Measurements from ENCODE around the gene LAMC1. TPM values are rescaled to one million over a fixed set of nuclear protein-coding genes. Genes with fewer than 3 reads are reported as not detected.

LAMC1 gene
- total RNA-seq, 1 experiment from 2014 or later = 61.2 TPM

DNA sequence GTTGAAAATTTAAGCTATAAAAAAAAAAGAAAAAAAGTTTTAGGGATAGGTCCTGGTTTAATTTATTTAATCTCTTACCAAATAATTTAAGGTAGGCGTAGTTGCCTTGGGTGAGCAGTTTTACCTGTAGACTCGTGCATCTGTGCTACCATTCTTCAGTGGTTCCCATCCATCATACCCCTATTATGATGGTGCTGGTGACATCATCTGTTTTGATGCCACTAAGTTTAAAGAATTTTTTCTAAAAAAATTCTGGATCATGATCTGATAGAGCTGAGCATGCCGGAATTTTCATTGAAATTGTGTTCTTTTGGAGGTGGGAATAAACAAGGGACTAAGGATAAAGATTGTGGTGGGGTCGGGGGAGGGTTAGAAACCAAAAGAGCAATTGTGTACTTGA is 15.7 kb downstream of the LAMC1 start:
- DNase-seq (ENCODE audit: low read depth, low spot score) (no peak), ATAC-seq (no peak)
- peaks cover 84% of the 10 kb centered on the region for H3K79me2 ChIP-seq (ENCODE audit: insufficient read depth, low read length)
- no peak overlapping the region for H3K27ac ChIP-seq (ENCODE audit: low read depth, low read length)
- no peaks in the 10 kb centered on the region for H3K27me3 ChIP-seq (ENCODE audit: insufficient read depth, low read length)
- no peak overlapping the region for H3K4me2 ChIP-seq (ENCODE audit: low read length)
- intact Hi-C loops (cut with micrococcal nuclease) = loop anchor here (2.0 kb wide), 1 partner anchor 20 kb away; no protein-coding TSS in a partner anchor
- POLR2A ChIA-PET = interaction anchor here (1.7 kb wide), 1 partner anchor 11 kb away, joined by 4 read pairs; no protein-coding TSS in a partner anchor
- no peaks in the 10 kb centered on the region for H3K9me3 ChIP-seq (ENCODE audit: control insufficient read depth in 1 of 2, insufficient read depth in 1 of 2, low read depth in 1 of 2, low read length in 2 of 2)
- CTCF ChIA-PET = no interaction called here
- BruUV-seq (replicated peaks) = no TSS peak
- no peaks in the 10 kb centered on the region for H3K9me2 ChIP-seq (ENCODE audit: insufficient read depth)
- RAD21 ChIA-PET (ENCODE audit: low non-redundant PET in 1 of 2, low total read pairs in 2 of 2, uncharacterized antibody in 2 of 2, unreplicated experiment in 2 of 2) = no interaction called here
- TF ChIP-seq TCF7L2 (IDR thresholded peaks at IDR 0.05; ENCODE audit: borderline replicate concordance, extremely low read depth, insufficient read depth, insufficient read length) (no peak), EGR1 (IDR thresholded peaks at IDR 0.05; ENCODE audit: low read depth) (no peak), SP1 (IDR thresholded peaks at IDR 0.05; ENCODE audit: low read depth) (no peak)
- no peak overlapping the region for H3K9ac ChIP-seq (ENCODE audit: low read length)
- no peak overlapping the region for H2AFZ ChIP-seq (ENCODE audit: low read depth, low read length, poor library complexity, severe bottlenecking)
- H3K4me3 ChIP-seq (replicated peaks in 1 of 2; ENCODE audit: low read depth in 1 of 2, low read length in 2 of 2) = no peak overlapping the region
- no peaks in the 10 kb centered on the region for H3K36me3 ChIP-seq (ENCODE audit: control insufficient read depth in 1 of 2, insufficient read depth in 2 of 2, low read length in 2 of 2)
- peaks cover 0 to 22% of the 10 kb centered on the region in 2 experiments; a peak in 3 of 4 replicates for H3K4me1 ChIP-seq (ENCODE audit: control insufficient read depth in 1 of 2, insufficient read depth in 2 of 2, low read length in 2 of 2)
- no peaks in the 10 kb centered on the region for H4K20me1 ChIP-seq (ENCODE audit: insufficient read depth)

DNA sequence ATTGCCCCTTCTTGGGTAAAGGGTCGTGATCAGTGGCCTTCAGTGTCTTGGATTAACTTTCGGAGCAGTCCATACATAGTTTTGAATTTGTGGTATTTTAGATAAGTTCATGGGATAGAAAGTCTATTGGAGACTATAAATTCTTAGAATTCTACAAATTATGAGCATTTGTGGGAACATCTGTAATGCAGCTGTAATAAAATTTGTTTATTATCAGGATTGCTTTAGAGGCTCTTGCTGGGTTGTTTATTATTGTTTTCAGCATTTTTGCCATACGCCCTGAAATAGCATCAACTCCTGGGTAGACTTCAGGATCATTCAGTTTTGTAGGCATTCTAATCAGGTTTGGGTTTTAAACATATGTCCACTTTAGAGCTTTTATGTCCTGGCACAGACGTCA is 16.1 kb downstream of the LAMC1 start:
- no peak overlapping the region for H3K9ac ChIP-seq (ENCODE audit: low read length)
- no peak for TF ChIP-seq EZH2phosphoT487 (IDR thresholded peaks at IDR 0.05; ENCODE audit: borderline replicate concordance)
- no peak for TF ChIP-seq CEBPB (IDR thresholded peaks at IDR 0.05; ENCODE audit: low read depth)
- no peak for TF ChIP-seq TCF7L2 (IDR thresholded peaks at IDR 0.05; ENCODE audit: borderline replicate concordance, extremely low read depth, insufficient read depth, insufficient read length)
- TF ChIP-seq ZNF274 (IDR thresholded peaks at IDR 0.05; ENCODE audit: low read depth, low read length) = no peak
- no peak for TF ChIP-seq CBX3 (IDR thresholded peaks at IDR 0.05; ENCODE audit: low read depth)
- no peak for TF ChIP-seq RAD21 (IDR thresholded peaks at IDR 0.05; ENCODE audit: low read depth)
- TF ChIP-seq, protein P1, sequence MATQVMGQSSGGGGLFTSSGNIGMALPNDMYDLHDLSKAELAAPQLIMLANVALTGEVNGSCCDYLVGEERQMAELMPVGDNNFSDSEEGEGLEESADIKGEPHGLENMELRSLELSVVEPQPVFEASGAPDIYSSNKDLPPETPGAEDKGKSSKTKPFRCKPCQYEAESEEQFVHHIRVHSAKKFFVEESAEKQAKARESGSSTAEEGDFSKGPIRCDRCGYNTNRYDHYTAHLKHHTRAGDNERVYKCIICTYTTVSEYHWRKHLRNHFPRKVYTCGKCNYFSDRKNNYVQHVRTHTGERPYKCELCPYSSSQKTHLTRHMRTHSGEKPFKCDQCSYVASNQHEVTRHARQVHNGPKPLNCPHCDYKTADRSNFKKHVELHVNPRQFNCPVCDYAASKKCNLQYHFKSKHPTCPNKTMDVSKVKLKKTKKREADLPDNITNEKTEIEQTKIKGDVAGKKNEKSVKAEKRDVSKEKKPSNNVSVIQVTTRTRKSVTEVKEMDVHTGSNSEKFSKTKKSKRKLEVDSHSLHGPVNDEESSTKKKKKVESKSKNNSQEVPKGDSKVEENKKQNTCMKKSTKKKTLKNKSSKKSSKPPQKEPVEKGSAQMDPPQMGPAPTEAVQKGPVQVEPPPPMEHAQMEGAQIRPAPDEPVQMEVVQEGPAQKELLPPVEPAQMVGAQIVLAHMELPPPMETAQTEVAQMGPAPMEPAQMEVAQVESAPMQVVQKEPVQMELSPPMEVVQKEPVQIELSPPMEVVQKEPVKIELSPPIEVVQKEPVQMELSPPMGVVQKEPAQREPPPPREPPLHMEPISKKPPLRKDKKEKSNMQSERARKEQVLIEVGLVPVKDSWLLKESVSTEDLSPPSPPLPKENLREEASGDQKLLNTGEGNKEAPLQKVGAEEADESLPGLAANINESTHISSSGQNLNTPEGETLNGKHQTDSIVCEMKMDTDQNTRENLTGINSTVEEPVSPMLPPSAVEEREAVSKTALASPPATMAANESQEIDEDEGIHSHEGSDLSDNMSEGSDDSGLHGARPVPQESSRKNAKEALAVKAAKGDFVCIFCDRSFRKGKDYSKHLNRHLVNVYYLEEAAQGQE (IDR thresholded peaks at IDR 0.05; ENCODE audit: low read depth) = no peak
- TF ChIP-seq POLR2AphosphoS5 (IDR thresholded peaks at IDR 0.05; ENCODE audit: low read depth, low read length) = no peak
- TF ChIP-seq, protein P2, sequence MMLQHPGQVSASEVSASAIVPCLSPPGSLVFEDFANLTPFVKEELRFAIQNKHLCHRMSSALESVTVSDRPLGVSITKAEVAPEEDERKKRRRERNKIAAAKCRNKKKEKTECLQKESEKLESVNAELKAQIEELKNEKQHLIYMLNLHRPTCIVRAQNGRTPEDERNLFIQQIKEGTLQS (IDR thresholded peaks at IDR 0.05) = no peak
- no peak for TF ChIP-seq JUND (IDR thresholded peaks at IDR 0.05)
- TF ChIP-seq, protein P3, sequence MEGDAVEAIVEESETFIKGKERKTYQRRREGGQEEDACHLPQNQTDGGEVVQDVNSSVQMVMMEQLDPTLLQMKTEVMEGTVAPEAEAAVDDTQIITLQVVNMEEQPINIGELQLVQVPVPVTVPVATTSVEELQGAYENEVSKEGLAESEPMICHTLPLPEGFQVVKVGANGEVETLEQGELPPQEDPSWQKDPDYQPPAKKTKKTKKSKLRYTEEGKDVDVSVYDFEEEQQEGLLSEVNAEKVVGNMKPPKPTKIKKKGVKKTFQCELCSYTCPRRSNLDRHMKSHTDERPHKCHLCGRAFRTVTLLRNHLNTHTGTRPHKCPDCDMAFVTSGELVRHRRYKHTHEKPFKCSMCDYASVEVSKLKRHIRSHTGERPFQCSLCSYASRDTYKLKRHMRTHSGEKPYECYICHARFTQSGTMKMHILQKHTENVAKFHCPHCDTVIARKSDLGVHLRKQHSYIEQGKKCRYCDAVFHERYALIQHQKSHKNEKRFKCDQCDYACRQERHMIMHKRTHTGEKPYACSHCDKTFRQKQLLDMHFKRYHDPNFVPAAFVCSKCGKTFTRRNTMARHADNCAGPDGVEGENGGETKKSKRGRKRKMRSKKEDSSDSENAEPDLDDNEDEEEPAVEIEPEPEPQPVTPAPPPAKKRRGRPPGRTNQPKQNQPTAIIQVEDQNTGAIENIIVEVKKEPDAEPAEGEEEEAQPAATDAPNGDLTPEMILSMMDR (IDR thresholded peaks at IDR 0.05 in 2 of 3, conservative IDR thresholded peaks at IDR 0.05 in 1 of 3; ENCODE audit: borderline replicate concordance in 1 of 3, insufficient read depth in 1 of 3, low read depth in 2 of 3, low read length in 2 of 3) = no peak
- no peak for TF ChIP-seq SRF (IDR thresholded peaks at IDR 0.05; ENCODE audit: low read depth)
- TF ChIP-seq FOSL1 (IDR thresholded peaks at IDR 0.05; ENCODE audit: low read depth) = no peak
- no peaks in the 10 kb centered on the region for H4K20me1 ChIP-seq (ENCODE audit: insufficient read depth)
- no peak overlapping the region for H3K27ac ChIP-seq (ENCODE audit: low read depth, low read length)
- H3K9me2 ChIP-seq (ENCODE audit: insufficient read depth) = no peaks in the 10 kb centered on the region
- H3K27me3 ChIP-seq (ENCODE audit: insufficient read depth, low read length) = no peaks in the 10 kb centered on the region
- ATAC-seq = no peak
- no peak for DNase-seq (ENCODE audit: low read depth, low spot score)
- H3K4me2 ChIP-seq (ENCODE audit: low read length) = no peak overlapping the region
- no peak overlapping the region for H2AFZ ChIP-seq (ENCODE audit: low read depth, low read length, poor library complexity, severe bottlenecking)
- ChIA-PET CTCF (no interaction called here), POLR2A (interaction anchor here (1.7 kb wide), 1 partner anchor 12 kb away, joined by 4 read pairs; no protein-coding TSS in a partner anchor), RAD21 (ENCODE audit: low non-redundant PET in 1 of 2, low total read pairs in 2 of 2, uncharacterized antibody in 2 of 2, unreplicated experiment in 2 of 2) (no interaction called here)
- peaks cover 0 to 20% of the 10 kb centered on the region in 2 experiments; a peak in 2 of 4 replicates for H3K4me1 ChIP-seq (ENCODE audit: control insufficient read depth in 1 of 2, insufficient read depth in 2 of 2, low read length in 2 of 2)
- no peak overlapping the region for H3K4me3 ChIP-seq (replicated peaks in 1 of 2; ENCODE audit: low read depth in 1 of 2, low read length in 2 of 2)
- peaks cover 84% of the 10 kb centered on the region for H3K79me2 ChIP-seq (ENCODE audit: insufficient read depth, low read length)
- no peaks in the 10 kb centered on the region for H3K36me3 ChIP-seq (ENCODE audit: control insufficient read depth in 1 of 2, insufficient read depth in 2 of 2, low read length in 2 of 2)
- no peaks in the 10 kb centered on the region for H3K9me3 ChIP-seq (ENCODE audit: control insufficient read depth in 1 of 2, insufficient read depth in 1 of 2, low read depth in 1 of 2, low read length in 2 of 2)
- intact Hi-C loops (cut with micrococcal nuclease) = loop anchor here (2.0 kb wide), 1 partner anchor 19 kb away; no protein-coding TSS in a partner anchor
- no TSS peak for BruUV-seq (replicated peaks)

Measured in HCT116 (cell line).